ENCODE results near the gene HAPSTR1.
A peak's percentile ranks its signal among the peaks of the same experiment; 100 is the strongest.
"Not testable (repeated sequence)": the region's sequence is repeated elsewhere in the genome, so short reads cannot be mapped to it uniquely, and the experiment has no call there.

The HAPSTR1 gene, protein sequence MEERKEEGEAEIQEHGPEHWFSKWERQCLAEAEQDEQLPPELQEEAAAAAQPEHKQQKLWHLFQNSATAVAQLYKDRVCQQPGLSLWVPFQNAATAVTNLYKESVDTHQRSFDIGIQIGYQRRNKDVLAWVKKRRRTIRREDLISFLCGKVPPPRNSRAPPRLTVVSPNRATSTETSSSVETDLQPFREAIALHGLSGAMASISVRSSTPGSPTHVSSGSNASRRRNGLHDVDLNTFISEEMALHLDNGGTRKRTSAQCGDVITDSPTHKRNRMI

DNA sequence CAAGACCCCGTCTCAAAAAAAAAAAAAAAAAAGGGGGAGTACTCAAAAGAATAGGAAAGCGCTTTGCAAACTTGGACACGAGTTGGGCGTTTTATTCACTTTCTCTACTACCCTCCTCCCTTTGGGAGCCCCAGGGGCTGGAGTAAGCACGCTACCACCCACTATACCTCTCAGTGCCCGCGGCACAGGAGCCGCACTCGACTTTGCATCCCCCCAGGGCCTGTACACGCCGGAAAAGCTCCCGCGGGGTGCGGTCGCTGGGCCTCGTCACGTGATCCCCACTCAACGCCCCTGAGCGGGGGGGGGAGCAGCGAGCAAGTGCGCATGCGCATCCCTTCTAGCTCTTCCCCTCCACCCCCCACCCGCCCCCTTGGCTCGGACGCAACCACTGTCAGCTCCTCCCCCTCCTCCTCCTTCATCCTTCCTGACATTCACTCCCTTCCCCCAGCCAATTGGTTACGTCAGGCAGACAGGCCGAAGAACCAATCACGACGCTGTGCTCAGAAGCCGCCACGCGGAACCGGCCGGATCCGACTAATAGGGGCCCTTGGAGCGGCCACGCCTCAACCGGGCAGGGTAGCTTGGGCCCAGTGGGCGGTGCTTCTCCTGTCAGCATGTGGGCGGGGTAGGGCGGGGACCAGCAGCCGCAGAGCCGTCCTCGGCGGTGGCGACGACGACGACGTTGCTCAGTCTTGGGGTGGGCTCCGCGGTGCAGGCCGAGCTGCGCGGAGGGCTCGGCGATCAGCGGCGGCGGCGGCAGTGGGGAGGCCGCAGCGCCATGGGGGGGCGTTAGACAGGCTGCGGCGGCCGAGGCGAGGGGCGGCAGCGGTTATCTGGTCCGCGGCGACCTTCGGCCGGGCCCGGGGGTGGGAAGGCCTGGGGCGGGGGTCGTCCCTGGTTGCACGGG lies at the start of gene HAPSTR1:
TSS of gene HAPSTR1 (plus strand) at position 685 of the 907 bp plus-strand sequence. CDS start 401 bp downstream, outside the sequence.
- Histone ChIP-seq H3K27me3 (no peaks in the 10 kb centered on the region), H3K4me2 (peak within 1 kb of the TSS; percentile 88 to 99 (median 97)), H3K36me3 (peaks cover 19 to 35% (median 29%) of the 10 kb centered on the region in 11 experiments), H3K9ac (peak within 1 kb of the TSS; percentile 93 to 100 (median 99)), H3K9me3 (replicated peaks in 1 of 11) (0 out of 22 replicates have a peak, but pooled peaks cover 0 to 3% (median 0%) of the 10 kb centered on the region in 11 experiments), H3K4me3 (peak within 1 kb of the TSS; percentile 89 to 100 (median 96)), H4K20me1 (peaks cover 35 to 47% (median 39%) of the 10 kb centered on the region in 11 experiments), H3K4me1 (peaks cover 25 to 54% (median 45%) of the 10 kb centered on the region in 10 experiments), H3K27ac (peak within 1 kb of the TSS; percentile 96 to 100 (median 98))
- TF ChIP-seq Cebpa-rat (IDR thresholded peaks at IDR 0.05): no peak

DNA sequence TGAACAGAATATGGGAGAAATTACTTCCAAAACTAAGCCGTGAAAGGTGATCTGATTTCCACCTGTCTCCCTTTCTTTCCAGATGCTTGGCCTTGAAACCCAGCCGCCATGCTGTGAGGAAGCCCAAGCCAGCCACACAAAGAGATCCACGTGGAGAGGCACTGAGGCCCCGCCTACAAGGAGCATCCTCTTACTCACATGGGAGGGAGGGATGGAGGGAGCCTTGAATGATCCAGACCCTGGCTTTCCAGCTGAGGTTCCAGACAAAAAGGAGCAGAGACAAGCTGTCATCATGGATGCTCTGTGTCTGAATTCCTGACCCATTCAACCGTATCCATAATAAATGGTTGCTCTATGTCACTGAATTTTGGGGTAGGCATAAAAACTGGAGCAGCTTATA lies 48.9 kb upstream of the HAPSTR1 start:
- Histone ChIP-seq H4K20me1 (no peaks in the 10 kb centered on the region), H3K27me3 (no peaks in the 10 kb centered on the region), H3K4me3 (no peak overlapping the region), H3K4me2 (no peak overlapping the region; a peak in 1 of 22 replicates), H3K27ac (no peak overlapping the region), H3K9me3 (replicated peaks in 1 of 11) (peaks cover 5 to 11% (median 10%) of the 10 kb centered on the region in 11 experiments; a peak in 17 of 22 replicates), H3K9ac (no peak overlapping the region), H3K4me1 (peaks cover 6 to 22% (median 11%) of the 10 kb centered on the region in 10 experiments), H3K36me3 (no peaks in the 10 kb centered on the region)
- no peak for TF ChIP-seq Cebpa-rat (IDR thresholded peaks at IDR 0.05)

DNA sequence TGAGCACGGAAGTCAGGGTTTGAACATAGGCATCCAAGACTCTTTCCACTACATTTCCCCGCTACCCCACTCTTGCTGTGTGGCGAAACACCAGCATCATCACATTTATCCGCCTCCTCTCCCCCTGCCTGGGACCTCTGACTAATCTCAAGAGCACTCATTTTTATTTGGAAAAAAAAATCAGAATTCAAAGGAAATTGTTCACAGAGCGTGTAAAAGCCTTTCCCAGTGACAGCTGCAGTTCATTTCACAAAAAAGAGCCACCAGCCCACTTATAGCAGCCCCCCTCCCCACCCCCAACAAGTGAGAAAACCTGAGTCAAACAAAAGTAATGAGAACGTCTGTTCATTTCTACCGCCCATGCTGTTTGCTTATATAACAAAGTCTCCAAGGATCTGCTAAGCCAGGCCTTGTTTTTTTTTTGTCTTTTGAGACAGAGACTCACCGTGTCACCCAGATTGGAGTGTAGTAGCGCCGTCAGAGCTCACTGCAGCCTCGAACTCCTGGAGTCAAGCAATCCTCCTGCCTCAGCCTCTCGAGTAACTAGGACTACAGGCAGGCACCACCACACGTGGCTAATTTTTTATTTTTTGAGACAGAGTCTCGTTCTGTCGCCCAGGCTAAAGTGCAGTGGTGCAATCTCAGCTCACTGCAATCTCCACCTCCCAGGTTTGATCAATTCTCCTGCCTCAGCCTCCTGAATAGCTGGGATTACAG lies 48.3 kb upstream of the HAPSTR1 start:
- no peaks in the 10 kb centered on the region for H3K36me3 ChIP-seq
- no peak for TF ChIP-seq Cebpa-rat (IDR thresholded peaks at IDR 0.05)
- H3K9me3 ChIP-seq (replicated peaks in 1 of 11): peaks cover 5 to 11% (median 10%) of the 10 kb centered on the region in 11 experiments; a peak in 17 of 22 replicates
- no peak overlapping the region for H3K4me3 ChIP-seq
- H3K27ac ChIP-seq: no peak overlapping the region
- peaks cover 12 to 28% (median 17%) of the 10 kb centered on the region in 10 experiments for H3K4me1 ChIP-seq
- H3K27me3 ChIP-seq: no peaks in the 10 kb centered on the region
- H3K4me2 ChIP-seq: no peak overlapping the region; a peak in 1 of 22 replicates
- no peaks in the 10 kb centered on the region; a peak in 1 of 22 replicates for H4K20me1 ChIP-seq
- no peak overlapping the region for H3K9ac ChIP-seq

DNA sequence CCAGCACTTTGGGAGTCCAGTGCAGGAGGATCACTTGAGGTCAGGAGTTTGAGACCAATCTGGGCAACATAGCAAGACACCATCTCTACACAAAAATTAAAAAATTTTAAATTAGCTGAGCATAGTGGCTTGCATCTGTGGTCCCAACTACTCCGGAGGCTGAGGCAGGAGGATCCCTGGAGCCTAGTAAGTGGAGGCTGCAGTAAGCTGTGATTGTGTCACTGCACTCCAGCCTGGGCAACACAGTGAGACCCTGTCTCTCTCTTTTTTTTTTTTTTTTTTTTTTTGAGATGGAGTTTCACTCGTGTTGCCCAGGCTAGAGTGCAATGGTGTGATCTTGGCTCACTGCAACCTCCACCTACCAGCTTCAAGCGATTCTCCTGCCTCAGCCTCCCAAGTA lies 45.9 kb upstream of the HAPSTR1 start:
- Histone ChIP-seq H3K9me3 (replicated peaks in 1 of 11) (peaks cover 5 to 11% (median 10%) of the 10 kb centered on the region in 11 experiments; a peak in 17 of 22 replicates), H3K4me1 (peaks cover 13 to 27% (median 16%) of the 10 kb centered on the region in 10 experiments)
- not testable (repeated sequence) for H3K27me3 ChIP-seq, H3K27ac ChIP-seq, H3K9ac ChIP-seq, H3K4me2 ChIP-seq, H4K20me1 ChIP-seq, H3K36me3 ChIP-seq, H3K4me3 ChIP-seq

DNA sequence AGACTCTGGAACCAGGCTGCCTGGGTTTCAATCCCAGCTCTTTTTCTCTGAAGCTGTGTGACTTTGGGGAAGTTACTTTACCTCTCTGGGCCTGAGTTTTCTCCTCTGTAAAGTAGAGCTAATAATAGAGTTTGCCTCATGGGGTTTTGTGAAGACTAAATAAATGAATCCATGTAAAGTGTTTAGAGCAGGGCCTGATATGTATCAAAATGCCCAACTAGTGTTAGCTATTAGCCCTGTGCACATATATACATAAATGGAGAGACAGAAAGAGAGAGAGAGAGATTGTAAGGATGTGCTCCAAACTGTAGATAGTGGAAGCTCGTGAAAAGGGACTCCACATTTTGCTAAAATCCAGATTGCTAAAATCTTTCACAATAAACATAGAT lies 44.8 kb upstream of the HAPSTR1 start:
- TF ChIP-seq Cebpa-rat (IDR thresholded peaks at IDR 0.05): no peak
- Histone ChIP-seq H3K4me1 (peaks cover 13 to 27% (median 16%) of the 10 kb centered on the region in 10 experiments), H3K9ac (no peak overlapping the region), H3K4me2 (no peak overlapping the region; a peak in 3 of 22 replicates), H3K27ac (peak overlapping the region in 1 of 11 experiments; percentile 79; a peak in 3 of 22 replicates), H3K9me3 (replicated peaks in 1 of 11) (peaks cover 5 to 11% (median 10%) of the 10 kb centered on the region in 11 experiments; a peak in 17 of 22 replicates), H4K20me1 (no peaks in the 10 kb centered on the region; a peak in 1 of 22 replicates), H3K36me3 (no peaks in the 10 kb centered on the region), H3K27me3 (no peaks in the 10 kb centered on the region), H3K4me3 (no peak overlapping the region)

DNA sequence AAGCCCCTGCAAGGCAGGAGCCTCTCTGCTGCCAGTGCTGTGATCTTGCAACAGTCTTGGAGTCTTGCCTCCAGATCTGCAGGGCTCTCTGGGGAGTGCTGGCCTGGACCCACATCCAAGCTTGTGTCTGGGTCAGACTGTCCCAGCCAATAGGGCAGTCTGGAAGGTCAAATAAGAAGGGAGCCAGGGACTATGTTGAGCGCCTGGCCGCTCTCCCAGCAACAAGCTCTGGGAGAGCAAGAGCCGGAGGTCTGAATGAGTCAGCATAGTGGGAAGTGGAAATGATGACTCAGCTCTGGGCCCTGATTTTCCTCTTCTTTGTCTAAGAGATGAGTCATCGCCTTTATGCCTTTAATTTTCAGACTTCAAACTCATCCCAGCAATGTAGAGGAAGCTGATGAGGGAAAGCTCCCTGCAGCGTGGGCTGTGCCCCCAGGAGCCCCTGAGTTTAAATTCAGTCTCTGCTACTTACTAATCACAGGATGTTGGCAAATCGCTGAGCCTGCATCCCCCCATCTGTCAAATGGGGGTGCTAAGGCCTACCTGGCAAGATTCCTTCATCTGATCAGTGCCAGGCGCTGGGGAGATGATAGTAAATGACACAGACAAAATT lies 43.6 kb upstream of the HAPSTR1 start:
- Histone ChIP-seq H3K36me3 (no peaks in the 10 kb centered on the region), H3K9me3 (replicated peaks in 1 of 11) (peaks cover 4 to 11% (median 10%) of the 10 kb centered on the region in 11 experiments; a peak in 17 of 22 replicates), H3K9ac (peak overlapping the region in 6 of 11 experiments; percentile 27 to 61 (median 44); a peak in 10 of 22 replicates), H3K4me2 (peak overlapping the region; percentile 24 to 85 (median 79); a peak in 21 of 22 replicates), H3K27ac (peak overlapping the region in 10 of 11 experiments; percentile 0 to 79 (median 56); a peak in 18 of 22 replicates), H3K4me1 (peaks cover 13 to 25% (median 16%) of the 10 kb centered on the region in 10 experiments), H3K27me3 (no peaks in the 10 kb centered on the region), H3K4me3 (no peak overlapping the region), H4K20me1 (no peaks in the 10 kb centered on the region; a peak in 1 of 22 replicates)
- no peak for TF ChIP-seq Cebpa-rat (IDR thresholded peaks at IDR 0.05)

DNA sequence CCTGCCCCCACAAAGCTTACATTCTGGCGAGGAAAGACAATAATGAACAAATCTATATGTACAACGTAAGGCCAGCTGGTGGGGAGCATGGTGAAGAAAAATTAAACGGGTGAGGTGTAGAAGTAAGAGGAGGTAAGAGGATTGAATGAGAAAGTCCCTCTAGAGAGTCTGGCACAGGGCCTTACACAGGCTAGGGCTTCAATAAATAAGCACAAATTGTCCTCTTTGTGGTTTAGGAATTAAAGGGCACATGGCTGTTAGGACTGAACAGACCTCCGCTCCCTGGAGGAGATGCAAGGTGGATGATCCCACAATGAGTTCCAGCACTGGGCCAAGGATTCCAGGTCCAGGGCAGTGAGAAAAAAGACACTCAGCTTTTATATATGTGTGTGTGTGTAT lies 43.1 kb upstream of the HAPSTR1 start:
- Histone ChIP-seq H3K4me3 (no peak overlapping the region), H3K4me1 (peaks cover 13 to 23% (median 16%) of the 10 kb centered on the region in 10 experiments), H3K9me3 (replicated peaks in 1 of 11) (peaks cover 4 to 11% (median 10%) of the 10 kb centered on the region in 11 experiments; a peak in 17 of 22 replicates), H3K4me2 (peak overlapping the region; percentile 24 to 85 (median 79); a peak in 21 of 22 replicates), H3K9ac (peak overlapping the region in 6 of 11 experiments; percentile 27 to 61 (median 44); a peak in 8 of 22 replicates), H3K27me3 (no peaks in the 10 kb centered on the region), H3K36me3 (no peaks in the 10 kb centered on the region), H4K20me1 (no peaks in the 10 kb centered on the region; a peak in 1 of 22 replicates), H3K27ac (peak overlapping the region in 10 of 11 experiments; percentile 0 to 79 (median 56); a peak in 17 of 22 replicates)
- TF ChIP-seq Cebpa-rat (IDR thresholded peaks at IDR 0.05): no peak

DNA sequence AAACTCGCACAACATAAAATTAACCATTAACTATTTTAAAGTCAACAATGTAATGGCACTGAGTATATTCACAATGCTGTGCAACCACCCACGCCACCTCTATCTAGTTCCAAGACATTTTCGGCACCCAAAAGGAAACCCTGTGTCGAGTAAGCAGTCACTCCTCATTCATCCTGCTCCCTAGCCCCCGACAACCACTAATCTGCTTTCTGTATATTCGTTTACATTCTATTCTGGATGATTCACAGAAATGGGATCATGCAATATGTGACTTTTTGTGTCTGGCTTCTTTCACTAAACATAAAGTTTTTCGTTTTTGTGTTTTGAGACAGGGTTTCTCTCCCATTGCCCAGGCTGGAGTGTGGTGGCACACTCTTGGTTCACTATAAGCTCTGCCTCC lies 42.2 kb upstream of the HAPSTR1 start:
- Histone ChIP-seq H3K27ac (no peak overlapping the region; a peak in 1 of 22 replicates), H3K9me3 (replicated peaks in 1 of 11) (peaks cover 4 to 11% (median 10%) of the 10 kb centered on the region in 11 experiments; a peak in 17 of 22 replicates), H3K4me2 (no peak overlapping the region), H3K4me3 (no peak overlapping the region), H4K20me1 (no peaks in the 10 kb centered on the region; a peak in 1 of 22 replicates), H3K36me3 (no peaks in the 10 kb centered on the region), H3K9ac (no peak overlapping the region), H3K27me3 (no peaks in the 10 kb centered on the region), H3K4me1 (peaks cover 16 to 25% (median 20%) of the 10 kb centered on the region in 10 experiments)
- TF ChIP-seq Cebpa-rat (IDR thresholded peaks at IDR 0.05): no peak

All from BLaER1 treated with 17β-estradiol and CSF1 and Interleukin-3, amounts not matched to agents 10 nM and 100 nM (cell line).